IPS DF 6.9 (cell line): Measurements from ENCODE around the gene TACC3.

Experiments
- DNase-seq: peaks from one replicate; pipeline ENCODE4 v3.0.0-alpha.2; 2013; ENCODE audit warnings: low read depth, low spot score
- H3K27ac ChIP-seq: one replicate; pipeline ENCODE4 v1.5.1; 2013; ENCODE audit warnings: low read length, control low read depth
- H3K27me3 ChIP-seq: 2 replicates; pipeline ENCODE4 v1.6.1; 2013; ENCODE audit warnings: mild to moderate bottlenecking, low read length; ENCODE audit not compliant: control insufficient read depth, insufficient read depth
- H3K36me3 ChIP-seq: 2 replicates; pipeline ENCODE4 v1.6.1; 2013; ENCODE audit warnings: low read length; ENCODE audit not compliant: control insufficient read depth, insufficient read depth
- H3K4me1 ChIP-seq: 2 replicates; pipeline ENCODE4 v1.6.1; 2013; ENCODE audit warnings: low read length; ENCODE audit not compliant: control insufficient read depth, insufficient read depth
- H3K4me3 ChIP-seq: 2 replicates; pipeline ENCODE4 v1.5.1; 2013; ENCODE audit warnings: mild to moderate bottlenecking, low read length
- H3K9me3 ChIP-seq: 2 replicates; pipeline ENCODE4 v1.6.1; 2013; ENCODE audit warnings: low read length, inconsistent platforms; ENCODE audit not compliant: control insufficient read depth, insufficient read depth
- WGBS: extraction: QIAGEN DNeasy Blood & Tissue Kit; methylation state at CpG from one replicate; pipeline ENCODE4 v1.1.7; 2013; ENCODE audit warnings: mixed read lengths, missing lambda C conversion rate; ENCODE audit not compliant: insufficient read length, insufficient coverage; 5-methylcytosine and 5-hydroxymethylcytosine counted together

TACC3 gene

GRCh38 chr4:1725521-1725920 is 4.2 kb downstream of the TACC3 start:
- WGBS = no CpG with 5 or more reads among the region's 10 CpGs

GRCh38 chr4:1726146-1726934 is 5.0 kb downstream of the TACC3 start:
- WGBS = no CpG with 5 or more reads among the region's 17 CpGs
- no peak overlapping the region for H3K27ac ChIP-seq
- no peaks in the 10 kb centered on the region for H3K9me3 ChIP-seq
- peaks cover 48% of the 10 kb centered on the region for H3K36me3 ChIP-seq
- DNase-seq = peak; percentile 81
- peaks cover 4% of the 10 kb centered on the region; the same call in 1 of the 2 replicates for H3K4me1 ChIP-seq
- no peak overlapping the region for H3K4me3 ChIP-seq
- H3K27me3 ChIP-seq = no peaks in the 10 kb centered on the region

More at GRCh38 chr4:1725521-1725920, 4.2 kb downstream of the TACC3 start:
- Histone ChIP-seq H3K27me3 (no peaks in the 10 kb centered on the region), H3K27ac (no peak overlapping the region), H3K4me1 (peaks cover 4% of the 10 kb centered on the region; the same call in 1 of the 2 replicates), H3K4me3 (no peak overlapping the region), H3K9me3 (no peaks in the 10 kb centered on the region), H3K36me3 (peaks cover 40% of the 10 kb centered on the region)
- DNase-seq = no peak

- no peak overlapping the region for H3K4me3 ChIP-seq
- DNase-seq = no peak
- H3K9me3 ChIP-seq = no peaks in the 10 kb centered on the region
- no peaks in the 10 kb centered on the region for H3K27me3 ChIP-seq
- peaks cover 3% of the 10 kb centered on the region; the same call in 1 of the 2 replicates for H3K4me1 ChIP-seq
- H3K27ac ChIP-seq = no peak overlapping the region
- no CpG with 5 or more reads among the region's 18 CpGs for WGBS
- H3K36me3 ChIP-seq = peaks cover 55% of the 10 kb centered on the region
Measured at GRCh38 chr4:1727117-1728031, 6.1 kb downstream of the TACC3 start.

- Histone ChIP-seq H3K27me3 (no peaks in the 10 kb centered on the region), H3K36me3 (peaks cover 58% of the 10 kb centered on the region), H3K4me3 (no peak overlapping the region), H3K9me3 (no peaks in the 10 kb centered on the region), H3K4me1 (no peaks in the 10 kb centered on the region), H3K27ac (no peak overlapping the region)
- DNase-seq = no peak
- no CpG with 5 or more reads among the region's 31 CpGs for WGBS
Measured at GRCh38 chr4:1728061-1728980, 7.0 kb downstream of the TACC3 start.

GRCh38 chr4:1730532-1731135 is 9.3 kb downstream of the TACC3 start:
- WGBS = no CpG with 5 or more reads among the region's 16 CpGs
- no peak overlapping the region for H3K27ac ChIP-seq

GRCh38 chr4:1731180-1731579 is 9.9 kb downstream of the TACC3 start:
- no peak overlapping the region for H3K4me3 ChIP-seq
- DNase-seq = no peak
- H3K36me3 ChIP-seq = peaks cover 61% of the 10 kb centered on the region
- no peaks in the 10 kb centered on the region for H3K27me3 ChIP-seq
- no peak overlapping the region for H3K27ac ChIP-seq
- H3K9me3 ChIP-seq = no peaks in the 10 kb centered on the region
- WGBS = no CpG with 5 or more reads among the region's 10 CpGs
- H3K4me1 ChIP-seq = no peaks in the 10 kb centered on the region

More at GRCh38 chr4:1730532-1731135, 9.3 kb downstream of the TACC3 start:
- no peak for DNase-seq
- no peaks in the 10 kb centered on the region for H3K4me1 ChIP-seq
- H3K4me3 ChIP-seq = no peak overlapping the region
- peaks cover 60% of the 10 kb centered on the region for H3K36me3 ChIP-seq
- H3K27me3 ChIP-seq = no peaks in the 10 kb centered on the region
- H3K9me3 ChIP-seq = no peaks in the 10 kb centered on the region

GRCh38 chr4:1732911-1733310 is 11.6 kb downstream of the TACC3 start:
- Histone ChIP-seq H3K4me3 (no peak overlapping the region), H3K4me1 (no peaks in the 10 kb centered on the region), H3K9me3 (peaks cover under 1% of the 10 kb centered on the region; the same call in 1 of the 2 replicates), H3K36me3 (peaks cover 68% of the 10 kb centered on the region), H3K27ac (no peak overlapping the region), H3K27me3 (no peaks in the 10 kb centered on the region)
- no peak for DNase-seq
- WGBS = no CpG with 5 or more reads among the region's 10 CpGs

GRCh38 chr4:1735215-1735614 is 13.9 kb downstream of the TACC3 start:
- no peak for DNase-seq
- H3K27me3 ChIP-seq = no peaks in the 10 kb centered on the region
- no peak overlapping the region for H3K27ac ChIP-seq
- no CpG with 5 or more reads among the region's 20 CpGs for whole genome bisulfite sequencing
- H3K4me3 ChIP-seq = no peak overlapping the region
- H3K9me3 ChIP-seq = peaks cover 4% of the 10 kb centered on the region; the same call in 1 of the 2 replicates
- peaks cover 73% of the 10 kb centered on the region for H3K36me3 ChIP-seq
- H3K4me1 ChIP-seq = no peaks in the 10 kb centered on the region

- no peak overlapping the region for H3K4me3 ChIP-seq
- no peak overlapping the region for H3K27ac ChIP-seq
- H3K27me3 ChIP-seq = no peaks in the 10 kb centered on the region
- H3K36me3 ChIP-seq = peaks cover 74% of the 10 kb centered on the region
- DNase-seq = no peak
- no CpG with 5 or more reads among the region's 13 CpGs for WGBS
- peaks cover 4% of the 10 kb centered on the region; the same call in 1 of the 2 replicates for H3K9me3 ChIP-seq
- no peaks in the 10 kb centered on the region; the same call in 1 of the 2 replicates for H3K4me1 ChIP-seq
Measured at GRCh38 chr4:1736812-1737211, 15.5 kb downstream of the TACC3 start.
